HG03108 (cell line): ENCODE measurements around the gene LDLRAD1.
"Not testable (repeated sequence)": the region's sequence is repeated elsewhere in the genome, so short reads cannot be mapped to it uniquely, and the experiment has no call there.

ENCODE experiments used
- ATAC-seq: cut with Tn5 transposase; IDR thresholded peaks from one replicate; pipeline ENCODE4 v1.9.1; 2021; ENCODE audit warnings: moderate library complexity; ENCODE audit not compliant: unreplicated experiment

LDLRAD1 gene

DNA sequence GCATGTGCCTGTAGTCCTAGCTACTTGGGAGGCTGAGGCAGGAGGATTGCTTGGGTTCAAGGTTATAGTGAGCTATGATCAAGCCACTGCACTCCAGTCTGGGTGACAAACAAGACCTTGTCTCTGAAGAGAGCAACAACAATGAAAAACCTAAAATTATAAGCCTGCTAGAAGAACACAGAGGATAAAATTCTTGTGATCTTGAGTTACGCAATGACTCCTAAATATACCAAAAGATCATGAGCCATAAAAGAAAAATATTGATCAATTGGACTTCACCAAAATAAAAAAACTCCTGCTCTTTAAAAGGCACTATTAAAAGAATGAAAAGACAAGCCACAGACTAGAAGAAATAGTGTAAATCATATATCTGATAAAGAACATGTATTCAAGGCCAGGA is 22.3 kb downstream of the LDLRAD1 start:
- ATAC-seq, result no peak

DNA sequence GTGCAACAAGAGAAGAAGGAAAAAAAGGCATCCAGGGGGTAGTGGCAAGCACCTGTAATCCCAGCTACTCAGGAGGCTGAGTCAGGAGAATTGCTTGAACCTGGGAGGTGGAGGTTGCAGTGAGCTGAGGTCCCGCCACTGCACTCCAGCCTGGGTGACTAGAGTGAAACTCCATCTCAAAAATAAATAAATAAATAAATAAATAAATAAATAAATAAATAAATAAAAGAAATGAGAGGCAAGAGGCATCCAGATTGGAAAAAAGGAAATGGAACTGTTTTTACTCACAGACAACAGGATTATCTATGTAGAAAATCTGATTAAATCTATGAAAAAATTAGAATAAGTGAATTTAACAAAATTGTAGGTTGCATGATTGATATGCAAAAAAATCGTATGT is 23.5 kb downstream of the LDLRAD1 start:
- ATAC-seq, result not testable (repeated sequence)

DNA sequence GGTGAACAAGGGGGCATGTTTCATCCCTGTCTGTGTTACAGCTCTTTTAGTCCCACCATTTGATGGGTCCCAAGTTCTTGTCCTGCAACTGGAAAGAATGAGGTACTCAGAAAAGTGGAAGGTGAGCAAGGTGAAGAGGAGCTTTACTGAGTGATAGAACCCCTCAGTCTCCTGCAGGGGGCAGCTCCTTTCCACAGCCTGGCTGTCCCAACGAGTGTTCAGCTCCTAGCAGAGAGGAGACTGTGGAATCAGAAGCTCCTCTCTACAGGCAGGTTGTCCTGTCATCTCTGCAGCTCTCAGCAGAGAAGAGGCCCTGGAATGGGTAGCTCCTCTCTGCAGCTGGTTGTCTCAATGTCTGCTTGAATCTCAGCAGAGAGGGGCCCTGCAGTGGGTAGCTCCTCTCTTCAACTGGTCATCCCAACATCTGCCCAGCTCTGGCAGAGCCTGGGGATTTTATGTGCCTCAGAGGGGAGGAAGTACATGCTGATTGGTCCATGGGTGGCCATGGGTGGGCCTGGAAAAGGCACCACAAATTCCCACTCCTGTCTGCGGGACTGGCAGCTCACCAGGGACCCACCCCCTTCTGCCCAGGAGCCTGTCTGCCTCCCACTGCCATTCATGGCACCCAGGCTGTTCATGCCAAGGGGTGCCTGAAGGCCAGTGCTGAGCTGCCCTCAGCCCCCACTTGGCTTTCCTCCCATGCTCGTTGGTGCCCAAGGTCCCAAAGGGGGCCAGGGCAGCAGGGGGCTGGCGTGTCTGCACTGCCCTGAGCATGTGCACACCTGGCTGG is 25.7 kb downstream of the LDLRAD1 start:
- no peak for ATAC-seq

DNA sequence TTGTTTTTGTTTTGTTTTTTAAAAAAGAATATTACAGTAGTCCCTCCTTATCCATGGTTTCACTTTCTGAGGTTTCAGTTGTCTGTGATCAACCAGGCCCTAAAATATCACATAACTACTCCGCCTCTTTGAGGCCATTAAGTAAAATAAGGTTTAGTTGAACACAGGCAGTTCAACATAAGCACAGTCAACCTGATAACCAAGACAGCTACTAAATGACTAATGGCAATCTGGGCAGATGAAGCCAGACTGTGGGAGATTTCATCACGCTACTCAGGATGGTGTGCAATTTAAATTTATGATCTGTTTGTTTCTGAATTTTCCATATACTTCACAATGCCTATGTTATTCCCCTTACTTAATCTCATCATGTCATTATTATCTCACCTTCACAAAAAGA is 30.1 kb downstream of the LDLRAD1 start:
- ATAC-seq, result no peak

DNA sequence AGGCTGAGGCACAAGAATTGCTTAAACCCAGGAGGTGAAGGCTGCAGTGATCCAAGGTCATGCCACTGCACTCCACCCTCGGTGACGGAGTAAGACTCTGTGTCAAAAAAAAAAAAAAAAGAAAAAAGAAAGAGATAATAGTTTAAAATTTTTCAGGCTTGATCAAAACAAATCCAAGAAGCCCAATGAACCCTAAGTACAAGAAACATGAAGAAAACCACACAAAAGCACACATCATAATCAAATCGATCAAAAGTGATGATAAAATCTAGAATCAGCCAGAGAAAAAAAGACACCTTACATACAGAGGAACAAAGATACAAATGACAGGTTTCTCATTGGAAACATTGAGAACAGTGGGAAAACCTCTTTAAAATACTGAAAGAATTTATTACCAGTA is 31.5 kb downstream of the LDLRAD1 start:
- no peak for ATAC-seq

DNA sequence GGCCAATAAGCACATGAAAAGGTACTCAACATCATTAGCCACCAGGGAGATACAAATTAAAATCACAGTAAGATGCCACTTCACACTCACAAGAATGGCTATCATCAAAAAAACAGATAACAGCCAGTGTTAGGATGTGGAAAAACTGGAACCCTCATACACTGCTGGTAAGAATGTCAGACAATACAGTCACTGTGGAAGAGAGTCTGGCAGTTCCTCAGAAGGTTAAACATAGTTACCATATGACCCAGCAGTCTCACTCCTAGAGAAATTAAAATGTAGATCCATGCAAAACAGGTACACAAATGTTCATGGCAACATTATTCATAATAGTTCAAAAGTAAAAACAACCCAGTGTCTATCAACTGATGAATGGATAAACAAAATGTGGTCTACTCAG is 33.3 kb downstream of the LDLRAD1 start:
- no peak for ATAC-seq

DNA sequence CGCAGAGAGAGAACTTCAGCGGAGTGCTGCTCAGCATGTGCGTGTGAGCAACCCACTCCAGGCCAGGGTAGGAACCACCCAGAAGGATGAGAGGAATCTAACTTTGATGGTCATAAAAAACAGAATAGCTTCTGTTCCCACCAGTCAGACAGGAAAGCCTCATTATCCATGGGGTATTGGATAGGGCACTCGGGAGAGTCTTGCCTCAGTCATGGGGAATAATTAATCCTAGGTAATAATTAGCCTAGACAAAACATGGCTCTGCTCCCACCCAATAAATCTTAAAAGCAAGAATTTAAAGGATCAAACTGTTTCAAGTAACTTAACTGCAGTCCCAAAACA is 35.3 kb downstream of the LDLRAD1 start:
- no peak for ATAC-seq

DNA sequence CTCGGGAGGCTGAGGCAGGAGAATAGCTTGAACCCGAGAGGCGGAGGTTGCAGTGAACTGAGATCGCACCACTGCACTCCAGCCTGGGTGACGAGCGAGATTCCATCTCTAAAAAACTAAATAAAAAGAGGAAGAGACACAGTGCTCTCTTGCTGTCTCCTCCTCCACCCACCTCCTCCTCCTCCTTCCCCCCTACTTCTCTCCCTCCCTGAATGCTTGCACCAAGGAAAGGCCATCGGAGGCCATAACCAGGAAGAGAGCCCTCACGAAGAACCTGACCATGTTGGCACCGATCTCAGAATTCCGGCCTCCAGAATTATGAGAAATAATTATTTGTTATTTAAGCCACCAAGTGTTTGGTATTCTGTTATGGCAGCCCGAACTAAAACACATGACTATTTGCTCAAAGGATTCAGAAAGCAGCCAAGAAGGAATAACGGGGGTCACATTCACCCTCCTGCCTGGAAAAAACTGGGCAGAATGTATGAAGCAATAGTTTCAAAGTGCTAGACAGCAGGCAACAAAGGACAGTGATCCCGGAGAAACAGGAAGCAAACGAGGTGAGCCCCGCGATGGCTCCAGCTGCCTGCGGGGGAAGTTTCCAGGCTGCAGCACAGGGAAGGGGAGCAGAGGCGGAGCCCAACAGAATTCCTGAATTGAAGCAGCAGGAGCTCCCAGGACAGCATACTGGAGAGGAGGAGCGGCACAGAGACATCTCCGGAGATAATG is 35.8 kb downstream of the LDLRAD1 start:
- no peak for ATAC-seq

DNA sequence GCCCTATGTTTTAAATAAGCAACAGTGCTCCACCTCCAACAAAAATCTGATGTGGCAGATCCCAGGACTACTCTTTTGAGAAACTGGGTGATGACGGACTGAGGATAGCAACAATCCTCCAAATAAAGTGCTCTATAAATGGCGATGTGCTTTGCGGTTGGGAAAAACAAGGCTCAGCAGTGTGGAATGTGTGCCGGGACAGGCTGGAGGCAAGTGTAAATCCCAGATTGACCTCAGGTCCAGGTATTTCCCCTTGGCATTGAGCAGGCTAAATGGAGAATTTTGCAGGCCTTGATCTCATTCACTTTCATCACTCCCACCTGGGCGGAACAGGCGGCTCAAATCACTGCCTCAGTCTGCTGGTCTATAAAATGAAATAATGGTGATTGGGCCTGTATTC is 36.8 kb downstream of the LDLRAD1 start:
- no peak for ATAC-seq

DNA sequence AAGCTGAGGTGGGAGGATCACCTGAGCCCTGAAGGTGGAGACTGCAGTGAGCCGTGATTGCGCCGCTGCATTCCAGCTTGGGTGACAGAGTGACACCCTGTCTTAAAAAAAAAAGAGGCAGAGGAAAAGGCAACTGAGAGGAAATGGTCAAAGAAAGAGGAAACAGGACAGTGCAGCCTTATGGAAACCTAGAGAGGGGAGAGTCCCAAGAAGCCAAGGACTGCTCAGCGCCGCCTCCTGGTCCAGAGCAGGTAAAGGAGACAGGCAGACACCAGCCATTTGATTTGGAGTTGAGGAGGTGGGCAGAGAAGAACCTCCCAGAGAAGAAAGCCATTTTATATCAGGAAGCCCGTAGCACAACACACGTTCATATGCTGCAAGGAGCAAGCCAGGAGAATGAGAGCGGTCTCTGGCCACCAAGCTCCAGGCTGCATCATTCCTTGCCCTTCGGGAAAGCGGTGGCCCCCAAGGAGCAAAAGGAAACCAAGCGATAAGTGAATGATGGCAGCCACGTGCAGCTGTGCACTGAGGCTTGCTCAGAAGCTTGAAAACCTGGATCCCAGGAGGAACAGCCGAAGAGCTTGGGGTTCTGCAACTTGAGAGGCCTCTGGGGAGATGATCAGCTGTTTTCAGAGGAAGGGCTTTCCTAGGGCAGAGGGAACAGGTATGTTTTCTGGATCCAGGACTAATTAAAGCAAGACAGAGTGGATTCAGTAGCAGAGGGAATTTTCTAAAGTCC is 38.1 kb downstream of the LDLRAD1 start:
- ATAC-seq, result no peak

DNA sequence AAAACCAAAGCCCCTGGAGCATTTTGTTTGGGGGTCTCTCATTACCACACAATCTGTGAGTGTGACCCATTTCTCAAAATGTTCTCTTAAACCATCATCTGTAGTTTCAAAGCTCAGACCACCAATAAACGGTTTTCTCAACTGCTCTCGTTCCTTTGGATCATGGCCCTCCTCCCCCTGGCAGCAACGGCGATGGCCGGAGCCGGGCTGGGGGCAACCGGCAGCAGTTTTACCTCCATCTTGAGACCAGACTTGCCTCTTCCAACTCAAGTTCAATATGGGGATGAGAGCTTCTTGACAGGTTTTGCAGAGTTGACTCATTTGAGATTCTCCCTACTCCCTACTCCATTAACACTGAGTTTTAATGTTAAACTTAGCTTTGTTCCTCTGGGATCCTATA is 42.1 kb downstream of the LDLRAD1 start:
- ATAC-seq, result no peak

DNA sequence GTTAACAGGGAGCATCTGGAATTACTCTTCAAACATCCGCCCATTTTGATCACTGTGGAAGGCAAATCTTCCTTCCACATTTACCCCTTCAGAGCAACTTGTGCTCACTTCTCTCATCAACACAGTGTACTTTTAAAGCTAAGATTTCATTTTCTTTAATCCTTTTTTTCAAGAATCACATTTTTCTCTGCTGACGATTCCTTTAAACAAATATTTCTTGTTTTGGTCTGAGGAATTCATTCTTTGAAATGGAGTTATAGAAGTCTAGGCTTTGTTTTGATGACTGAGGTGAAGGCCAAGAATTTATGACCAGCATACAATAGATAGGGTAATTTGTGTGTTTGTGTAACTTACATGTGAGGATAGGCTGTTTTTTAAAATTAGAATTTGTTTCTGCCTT is 46.3 kb downstream of the LDLRAD1 start:
- no peak for ATAC-seq

DNA sequence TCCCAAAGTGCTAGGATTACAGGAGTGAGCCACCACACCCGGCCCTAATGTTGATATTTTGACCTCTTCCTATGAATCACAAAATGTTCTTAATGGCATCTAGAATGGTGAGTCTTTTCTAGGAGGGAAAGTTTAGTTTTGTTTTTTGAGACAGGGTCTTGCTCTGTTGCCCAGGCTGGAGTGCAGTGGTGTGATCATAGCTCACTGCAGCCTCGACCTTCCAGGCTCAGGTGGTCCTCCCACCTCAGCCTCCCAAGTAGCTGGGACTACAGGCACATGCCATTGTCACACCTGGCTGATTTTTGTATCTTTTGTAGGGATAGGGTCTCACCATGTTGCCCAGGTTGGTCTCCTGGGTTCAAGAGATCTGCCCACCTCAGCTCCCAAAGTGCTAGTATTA is 48.7 kb downstream of the LDLRAD1 start:
- not testable (repeated sequence) for ATAC-seq

DNA sequence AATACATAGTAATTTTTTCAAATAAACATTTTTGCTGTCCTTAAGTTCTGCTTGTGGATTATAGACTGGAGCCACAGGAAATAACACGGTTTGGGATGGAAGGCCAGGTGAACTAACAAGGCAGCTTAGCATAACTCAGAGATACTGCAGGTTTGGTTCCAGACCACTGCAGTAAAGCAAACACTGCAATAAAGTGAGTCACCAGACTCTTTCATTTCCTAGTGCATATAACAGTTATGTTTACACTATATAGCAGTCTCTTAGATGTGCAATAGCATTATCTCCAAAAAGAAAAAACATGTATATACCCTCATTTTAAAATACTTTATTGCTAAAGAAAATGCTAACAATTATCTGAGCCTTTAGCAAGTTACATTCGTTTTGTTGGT is 49.9 kb downstream of the LDLRAD1 start:
- no peak for ATAC-seq

DNA sequence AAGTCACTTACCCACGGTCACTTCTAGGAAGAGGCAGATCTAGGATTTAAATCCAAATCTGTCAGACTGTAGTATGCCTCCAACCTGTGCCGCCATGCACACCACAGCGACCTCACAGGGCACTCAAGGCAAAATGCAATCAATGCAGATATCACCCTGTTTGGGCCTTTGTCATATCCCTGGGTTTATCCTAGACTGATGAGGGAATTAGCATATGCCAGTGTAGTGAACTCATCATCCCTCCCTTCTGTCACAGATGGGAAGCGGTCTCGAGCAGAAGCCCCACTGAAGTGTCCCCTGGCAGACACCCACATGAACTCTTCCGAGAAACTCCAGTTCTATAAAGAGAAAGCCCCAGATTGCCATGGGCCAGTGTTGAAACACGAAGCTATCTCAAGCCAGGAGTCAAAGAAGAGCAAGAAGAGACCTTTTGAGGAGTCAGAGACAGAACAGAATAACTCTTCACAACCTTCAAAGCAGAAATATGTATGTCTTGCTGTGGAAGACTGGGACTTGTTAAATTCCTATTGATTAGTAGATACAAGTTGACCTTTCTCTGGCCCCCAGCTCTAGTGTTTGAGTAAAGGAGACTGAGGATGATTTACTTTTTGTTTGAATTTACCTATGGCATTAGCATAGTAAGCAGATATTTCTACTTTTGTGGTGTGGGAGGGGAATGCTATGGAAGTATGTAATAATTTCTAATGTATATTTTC is 50.4 kb downstream of the LDLRAD1 start:
- ATAC-seq, result no peak

DNA sequence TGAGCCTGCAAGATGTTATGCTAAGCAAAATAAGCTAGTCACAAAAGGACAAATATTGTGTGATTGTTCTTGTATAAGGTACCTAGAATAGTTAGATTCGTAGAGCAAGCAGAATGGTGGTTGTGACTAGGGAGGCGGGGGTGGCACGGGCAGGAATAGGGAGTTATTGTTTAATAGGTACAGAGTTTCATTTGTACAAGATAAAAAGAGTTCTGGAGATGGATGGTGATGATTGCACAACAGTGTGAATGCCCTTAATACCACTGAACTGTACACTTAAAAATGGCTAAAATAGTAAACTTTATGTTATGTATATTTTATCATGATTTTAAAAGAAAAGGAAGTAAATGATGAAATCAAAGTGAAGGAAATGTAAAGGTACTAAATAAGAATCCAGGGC is 51.2 kb downstream of the LDLRAD1 start:
- no peak for ATAC-seq

DNA sequence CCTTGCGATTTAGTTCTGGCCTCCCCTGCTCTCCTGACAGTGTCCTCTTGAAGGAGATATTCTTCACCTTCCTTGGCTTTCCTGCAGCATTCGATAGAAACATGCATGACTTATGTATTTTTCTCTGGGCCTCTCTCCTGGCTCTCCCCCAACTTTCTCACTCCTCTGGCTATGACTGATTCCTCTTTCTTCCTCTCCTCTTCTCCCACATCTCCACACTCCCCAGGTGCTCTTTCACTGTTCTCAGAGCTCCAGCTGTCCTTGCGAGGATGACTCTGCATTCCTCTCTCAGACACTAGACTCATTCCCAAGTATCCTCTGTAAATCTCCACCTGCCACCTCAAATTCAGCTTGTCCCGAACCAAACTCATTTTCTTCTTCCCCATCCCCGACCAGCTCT is 53.9 kb downstream of the LDLRAD1 start:
- no peak for ATAC-seq

DNA sequence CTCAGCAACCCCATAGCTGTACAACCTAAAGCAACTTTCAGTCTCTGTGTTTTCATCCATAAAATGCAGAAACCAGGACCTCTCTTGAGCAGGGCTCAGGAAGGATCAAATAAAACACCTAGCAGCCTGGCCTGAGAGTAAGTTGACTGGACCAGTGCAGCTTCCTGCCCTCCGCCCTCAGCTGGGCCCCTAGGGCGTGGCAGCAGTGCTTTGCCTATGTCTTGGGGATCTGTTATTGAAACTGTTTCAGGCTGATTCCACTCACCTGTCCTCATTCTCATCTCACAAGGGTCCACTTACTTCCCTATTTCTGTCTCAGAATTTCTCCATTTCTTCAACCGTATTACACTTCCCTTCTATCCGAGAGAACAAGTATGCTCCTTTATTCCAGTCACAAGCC is 54.5 kb downstream of the LDLRAD1 start:
- ATAC-seq, result no peak

DNA sequence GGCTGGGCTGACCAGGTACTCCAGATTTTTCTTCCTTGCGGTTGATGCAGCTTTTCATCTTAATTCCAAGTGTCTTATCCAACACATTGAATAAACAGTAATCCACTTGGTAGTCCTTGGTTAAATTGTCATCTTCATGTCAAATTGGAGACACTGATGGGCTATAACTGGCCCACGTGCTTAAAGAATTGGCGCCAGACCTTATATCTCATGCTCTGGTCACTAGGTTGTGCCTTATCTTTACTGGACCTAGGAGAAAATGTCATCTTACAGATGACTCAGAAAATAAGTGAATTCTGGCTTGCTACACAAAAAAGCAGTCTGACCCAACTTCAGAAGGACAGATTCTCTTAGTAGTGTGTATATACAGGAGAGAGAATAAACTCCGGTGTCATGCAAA is 55.6 kb downstream of the LDLRAD1 start:
- ATAC-seq, result no peak

DNA sequence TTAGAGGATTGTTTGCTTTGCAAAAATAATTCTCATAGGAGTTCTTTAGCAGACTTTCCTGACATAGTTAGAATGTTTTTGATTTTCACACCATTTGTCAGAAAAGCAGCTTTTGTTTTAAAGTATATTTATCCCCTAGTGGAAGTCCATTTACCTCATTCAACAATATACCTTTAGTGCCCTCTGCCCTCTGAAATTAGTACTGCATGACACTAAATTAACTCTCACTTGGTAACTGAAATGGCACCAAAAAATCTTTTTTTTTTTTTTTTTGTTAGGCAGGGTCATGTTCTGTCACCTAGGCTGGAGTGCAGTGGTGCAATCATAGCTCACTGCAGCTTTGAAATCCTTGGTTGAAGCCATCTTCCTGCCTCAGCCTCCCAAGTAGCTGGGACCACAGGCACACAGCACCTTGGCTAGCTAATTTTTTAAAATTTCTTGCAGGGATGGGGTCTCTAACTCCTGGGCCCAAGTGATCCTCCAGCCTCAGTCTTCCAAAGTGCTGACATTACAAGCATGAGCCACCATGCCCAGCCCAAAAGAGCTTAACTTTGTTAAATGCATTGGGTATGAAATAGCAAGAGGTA is 58.2 kb downstream of the LDLRAD1 start:
- no peak for ATAC-seq
